Upper lobe of left lung (tissue), 6 donors: Measurements from ENCODE around the gene DMRTC2. TPM values are rescaled to one million over a fixed set of nuclear protein-coding genes. Genes with fewer than 3 reads are reported as not detected.

Experiments
- ATAC-seq, 2 donors: fragments of 200-7000 bp; cut with Tn5 transposase; one replicate each; pipeline ENCODE4 v1.9.1; 2022; ENCODE audit warnings: mild to moderate bottlenecking in 2 of 2, moderate library complexity in 2 of 2; ENCODE audit not compliant: low FRiP score in 2 of 2
- DNase-seq, 2 donors: peaks; one replicate each; pipeline ENCODE4 v3.0.0-alpha.2; 2019 to 2020
- H3K27ac ChIP-seq, 4 donors: fragments of 200-600 bp; sonication (generic); one replicate each; pipeline ENCODE4 v1.5.1; 2016 to 2019
- H3K27me3 ChIP-seq, 4 donors: fragments of 200-600 bp; sonication (generic); one replicate each; pipeline ENCODE4 v1.5.1; 2017 to 2019
- H3K36me3 ChIP-seq, 4 donors: fragments of 200-600 bp; sonication (generic); one replicate each; pipeline ENCODE4 v1.5.1; 2016 to 2019
- H3K4me1 ChIP-seq, 4 donors: fragments of 200-600 bp; sonication (generic); one replicate each; pipeline ENCODE4 v1.5.1; 2018 to 2019
- H3K4me3 ChIP-seq, 4 donors: fragments of 200-600 bp; sonication (generic); one replicate each; pipeline ENCODE4 v1.5.1; 2017 to 2019; ENCODE audit warnings: mild to moderate bottlenecking in 2 of 4, moderate library complexity in 1 of 4
- H3K9me3 ChIP-seq, 4 donors: fragments of 200-600 bp; sonication (generic); one replicate each; pipeline ENCODE4 v1.5.1; 2018 to 2019
- EP300 ChIP-seq, 4 donors: sonication (generic); formaldehyde crosslinking; IDR thresholded peaks; one replicate each; pipeline ENCODE4 v1.5.1; 2017; ENCODE audit warnings: antibody characterized with exemption in 4 of 4, control low read depth in 2 of 4
- POLR2A ChIP-seq, 4 donors: fragments of 450-650 bp; IDR thresholded peaks; one replicate each; pipeline ENCODE4 v1.5.1; 2016 to 2017; ENCODE audit warnings: antibody characterized with exemption in 4 of 4, mild to moderate bottlenecking in 2 of 4
- POLR2AphosphoS5 ChIP-seq, 2 donors: sonication (generic); formaldehyde crosslinking; IDR thresholded peaks; one replicate each; pipeline ENCODE4 v1.5.1; 2017; ENCODE audit warnings: antibody characterized with exemption in 2 of 2
- WGBS, 2 donors: methylation state at CpG; one replicate each; pipeline ENCODE4 v1.1.5; 2017 to 2018; 5-methylcytosine and 5-hydroxymethylcytosine counted together
- total RNA-seq, 6 donors: library from RNA; depleted of rRNA in 4 of 6; stranded (reverse); fragments of >200 nt in 4 of 6; gene quantifications; one replicate each; pipeline versions ENCODE4 v1.1.0 to v1.2.1, GENCODE V29; 2016 to 2021
- TF ChIP-seq, protein P1 (sequence below), 6 experiments: fragments of 450-650 bp in 4 of 6; fragments of 200-600 bp in 2 of 6; sonication (generic) in 2 of 6; IDR thresholded peaks; one replicate each; pipeline ENCODE4 v1.5.1; 2016 to 2019; ENCODE audit warnings: antibody characterized with exemption in 6 of 6
- donor health status: DM: no; HTN: no; CAD: no; lungs with moderate emphysema.
- donor health status: DM: no; HTN: yes; CAD: no; lungs with severe emphysema.

DMRTC2 gene
- total RNA-seq, 6 donors from 2014 or later, result not detected

GRCh38 chr19:41801792-41802211 lies 43.0 kb upstream of the DMRTC2 start:
- ATAC-seq (peak in 1 of 2 donors; percentile 73), DNase-seq (no peak)
- no peaks in the 10 kb centered on the region for H3K9me3 ChIP-seq
- no peak overlapping the region for H3K4me3 ChIP-seq
- peak overlapping the region; percentile 56 to 84 (median 80) for H3K27ac ChIP-seq
- 38 to 42% methylated on average over 2 of the region's 2 CpGs for WGBS, 2 donors
- no peaks in the 10 kb centered on the region for H3K36me3 ChIP-seq
- peak in 1 of 2 donors; percentile 34 for TF ChIP-seq POLR2AphosphoS5 (IDR thresholded peaks at IDR 0.05)
- no peak for TF ChIP-seq POLR2A (IDR thresholded peaks at IDR 0.05)
- TF ChIP-seq, protein P1, sequence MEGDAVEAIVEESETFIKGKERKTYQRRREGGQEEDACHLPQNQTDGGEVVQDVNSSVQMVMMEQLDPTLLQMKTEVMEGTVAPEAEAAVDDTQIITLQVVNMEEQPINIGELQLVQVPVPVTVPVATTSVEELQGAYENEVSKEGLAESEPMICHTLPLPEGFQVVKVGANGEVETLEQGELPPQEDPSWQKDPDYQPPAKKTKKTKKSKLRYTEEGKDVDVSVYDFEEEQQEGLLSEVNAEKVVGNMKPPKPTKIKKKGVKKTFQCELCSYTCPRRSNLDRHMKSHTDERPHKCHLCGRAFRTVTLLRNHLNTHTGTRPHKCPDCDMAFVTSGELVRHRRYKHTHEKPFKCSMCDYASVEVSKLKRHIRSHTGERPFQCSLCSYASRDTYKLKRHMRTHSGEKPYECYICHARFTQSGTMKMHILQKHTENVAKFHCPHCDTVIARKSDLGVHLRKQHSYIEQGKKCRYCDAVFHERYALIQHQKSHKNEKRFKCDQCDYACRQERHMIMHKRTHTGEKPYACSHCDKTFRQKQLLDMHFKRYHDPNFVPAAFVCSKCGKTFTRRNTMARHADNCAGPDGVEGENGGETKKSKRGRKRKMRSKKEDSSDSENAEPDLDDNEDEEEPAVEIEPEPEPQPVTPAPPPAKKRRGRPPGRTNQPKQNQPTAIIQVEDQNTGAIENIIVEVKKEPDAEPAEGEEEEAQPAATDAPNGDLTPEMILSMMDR (IDR thresholded peaks at IDR 0.05), result no peak
- no peaks in the 10 kb centered on the region for H3K27me3 ChIP-seq
- peaks cover 0 to 6% (median 2%) of the 10 kb centered on the region in 4 donors for H3K4me1 ChIP-seq

DNA sequence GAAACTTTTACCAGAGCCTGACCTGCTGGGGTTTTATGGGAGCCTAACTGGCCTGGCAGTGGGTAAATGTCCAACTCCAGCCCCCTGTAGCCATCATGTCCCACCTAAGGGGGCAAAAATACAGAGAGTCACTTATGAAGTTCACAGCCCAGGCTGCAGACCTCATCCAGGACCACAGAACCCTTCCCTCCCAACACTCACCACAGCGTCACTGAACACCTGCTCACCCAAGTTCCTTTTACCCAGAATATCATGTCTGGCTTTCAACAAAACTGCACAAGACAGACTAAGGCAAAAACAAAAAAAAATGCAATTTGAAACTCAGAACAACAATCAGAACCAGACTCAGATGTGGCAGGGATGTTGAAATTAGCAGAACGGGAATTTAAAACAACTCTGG lies 42.1 kb upstream of the DMRTC2 start:
- no peaks in the 10 kb centered on the region for H3K27me3 ChIP-seq

GRCh38 chr19:41804336-41804735 lies 40.5 kb upstream of the DMRTC2 start:
- peak overlapping the region in 3 of 4 donors; percentile 63 to 84 (median 81) for H3K27ac ChIP-seq
- no peaks in the 10 kb centered on the region for H3K27me3 ChIP-seq
- peaks cover 0 to 6% (median 2%) of the 10 kb centered on the region in 4 donors for H3K4me1 ChIP-seq
- TF ChIP-seq, protein P1 (IDR thresholded peaks at IDR 0.05), result no peak
- no peak for TF ChIP-seq POLR2AphosphoS5 (IDR thresholded peaks at IDR 0.05)
- TF ChIP-seq POLR2A (IDR thresholded peaks at IDR 0.05), result no peak
- no peak for TF ChIP-seq EP300 (IDR thresholded peaks at IDR 0.05)
- H3K36me3 ChIP-seq, result no peaks in the 10 kb centered on the region
- WGBS, 2 donors, result 74 to 80% methylated on average over 3 of the region's 3 CpGs
- DNase-seq, result no peak
- no peak for ATAC-seq
- no peak overlapping the region for H3K4me3 ChIP-seq
- H3K9me3 ChIP-seq, result no peaks in the 10 kb centered on the region

More for the DNA sequence above, 42.1 kb upstream of the DMRTC2 start:
- Histone ChIP-seq H3K36me3 (no peaks in the 10 kb centered on the region), H3K9me3 (no peaks in the 10 kb centered on the region), H3K4me1 (peaks cover 0 to 6% (median 2%) of the 10 kb centered on the region in 4 donors), H3K4me3 (no peak overlapping the region), H3K27ac (peak overlapping the region; percentile 56 to 84 (median 80))
- TF ChIP-seq POLR2AphosphoS5 (IDR thresholded peaks at IDR 0.05) (no peak), POLR2A (IDR thresholded peaks at IDR 0.05) (no peak), EP300 (IDR thresholded peaks at IDR 0.05) (no peak)
- TF ChIP-seq, protein P1 (IDR thresholded peaks at IDR 0.05), result no peak
- ATAC-seq, result no peak
- no peak for DNase-seq
- WGBS, 2 donors, result 69 to 79% methylated on average over 2 of the region's 2 CpGs

DNA sequence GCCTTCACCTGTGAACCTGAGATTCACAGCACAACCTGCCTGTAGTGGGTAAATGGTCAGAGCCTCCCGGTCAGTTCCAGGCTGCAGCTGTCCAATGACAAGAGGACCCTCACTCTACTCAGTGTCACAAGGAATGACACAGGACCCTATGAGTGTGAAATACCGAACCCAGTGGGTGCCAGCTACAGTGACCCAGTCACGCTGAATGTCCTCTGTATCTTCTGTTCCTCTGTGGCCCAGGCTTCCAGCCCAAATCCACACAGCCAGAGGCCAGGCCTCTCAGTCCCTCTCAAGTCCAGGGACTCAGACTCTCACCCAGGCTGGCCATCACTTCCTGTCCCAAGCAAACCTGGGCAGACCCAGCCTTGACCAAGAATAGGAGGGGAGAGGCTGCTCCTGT lies 37.7 kb upstream of the DMRTC2 start:
- ATAC-seq, result no peak
- no peak for TF ChIP-seq EP300 (IDR thresholded peaks at IDR 0.05)
- TF ChIP-seq, protein P1 (IDR thresholded peaks at IDR 0.05), result no peak
- TF ChIP-seq POLR2A (IDR thresholded peaks at IDR 0.05), result no peak
- TF ChIP-seq POLR2AphosphoS5 (IDR thresholded peaks at IDR 0.05), result no peak

More for the DNA sequence above, 37.7 kb upstream of the DMRTC2 start:
- Histone ChIP-seq H3K4me3 (no peak overlapping the region), H3K9me3 (no peaks in the 10 kb centered on the region), H3K36me3 (no peaks in the 10 kb centered on the region), H3K27ac (peak overlapping the region in 2 of 4 donors; percentile 82 to 87), H3K27me3 (no peaks in the 10 kb centered on the region), H3K4me1 (peaks cover 0 to 8% (median 4%) of the 10 kb centered on the region in 4 donors)
- DNase-seq, result no peak
- WGBS, 2 donors, result 69 to 93% methylated on average over 2 to 3 of the region's 3 CpGs
